B cell (primary cell): ENCODE measurements around the gene ATP7B. TPM values are rescaled to one million over a fixed set of nuclear protein-coding genes. Genes with fewer than 3 reads are reported as not detected.

Experiments used
- ATAC-seq: fragments of 200-7000 bp; cut with Tn5 transposase; one replicate; pipeline ENCODE4 v1.10.0; 2021; ENCODE audit warnings: low read depth, mild to moderate bottlenecking, moderate number of reproducible peaks, moderate library complexity
- CTCF ChIA-PET: fragments of 350-600 bp; sonication (Branson Sonifier 250); formaldehyde crosslinking; loops from one replicate; lab custom pipeline; 2021; ENCODE audit warnings: antibody characterized with exemption, inconsistent platforms; lab: Charles Lee
- POLR2A ChIA-PET: fragments of 350-600 bp; sonication (Branson Sonifier 250); formaldehyde crosslinking; loops from one replicate; lab custom pipeline; 2021; ENCODE audit warnings: antibody characterized with exemption; lab: Charles Lee
- DNase-seq: peaks from one replicate; pipeline ENCODE4 v3.0.0; 2013
- H2AFZ ChIP-seq: 2 replicates; pipeline ENCODE4 v1.6.1; 2012; ENCODE audit warnings: mild to moderate bottlenecking, low read depth, low read length; ENCODE audit not compliant: insufficient read depth, poor library complexity, severe bottlenecking
- H3K27ac ChIP-seq, 2 donors: 1 replicate in 1 of 2; 2 replicates in 1 of 2; pipeline ENCODE4 v1.5.1; 2012 to 2013; ENCODE audit warnings: low read length in 2 of 2, mild to moderate bottlenecking in 2 of 2, moderate library complexity in 1 of 2
- H3K27me3 ChIP-seq, 4 experiments: fragments of 200-600 bp in 1 of 4; sonication (generic) in 1 of 4; replicated peaks in 1 of 4; 1 replicate in 2 of 4; 2 replicates in 2 of 4; pipeline versions ENCODE4 v1.6.1 to v1.7.0; 2013 to 2016; ENCODE audit warnings: low read length in 3 of 4, mild to moderate bottlenecking in 2 of 4, mixed read lengths in 1 of 4, moderate library complexity in 1 of 4; ENCODE audit not compliant: insufficient read depth in 4 of 4, control insufficient read depth in 3 of 4; ENCODE audit errors: control extremely low read depth in 1 of 4
- H3K36me3 ChIP-seq, 2 experiments: replicated peaks in 1 of 2; 1 replicate in 1 of 2; 2 replicates in 1 of 2; pipeline versions ENCODE4 v1.6.1 to v1.7.1; 2013; ENCODE audit warnings: low read length in 1 of 2; ENCODE audit not compliant: insufficient read depth in 2 of 2, control insufficient read depth in 1 of 2; ENCODE audit errors: control extremely low read depth in 1 of 2, extremely low read depth in 1 of 2
- H3K4me1 ChIP-seq, 2 donors: fragments of 200-600 bp in 1 of 2; sonication (generic) in 1 of 2; 1 replicate in 1 of 2; 2 replicates in 1 of 2; pipeline versions ENCODE4 v1.5.1 to v1.6.1; 2013 to 2017; ENCODE audit warnings: low read length in 2 of 2; ENCODE audit not compliant: control insufficient read depth in 2 of 2, insufficient read depth in 2 of 2
- H3K4me2 ChIP-seq: replicated peaks from 2 replicates; pipeline ENCODE3; 2012; ENCODE audit warnings: mild to moderate bottlenecking, low read depth, low read length; ENCODE audit not compliant: poor library complexity, severe bottlenecking
- H3K4me3 ChIP-seq, 5 experiments: fragments of 200-600 bp in 1 of 5; sonication (generic) in 1 of 5; 1 replicate in 3 of 5; 2 replicates in 2 of 5; pipeline versions ENCODE4 v1.5.1 to v1.7.0; 2011 to 2016; ENCODE audit warnings: low read length in 4 of 5, mild to moderate bottlenecking in 4 of 5, low read depth in 2 of 5, control low read depth in 1 of 5, moderate library complexity in 1 of 5; ENCODE audit not compliant: insufficient read depth in 1 of 5; ENCODE audit errors: control extremely low read depth in 1 of 5, extremely low read depth in 1 of 5
- H3K79me2 ChIP-seq: fragments of 200-600 bp; sonication (generic); one replicate; pipeline ENCODE4 v1.6.0; 2016; ENCODE audit warnings: low read length; ENCODE audit not compliant: control insufficient read depth, insufficient read depth
- H3K9ac ChIP-seq: fragments of 200-600 bp; sonication (generic); 2 replicates; pipeline ENCODE4 v1.6.1; 2017; ENCODE audit warnings: mild to moderate bottlenecking, low read length, moderate library complexity
- H3K9me3 ChIP-seq, 3 donors: one replicate each; pipeline versions ENCODE4 v1.6.1 to v1.7.1; 2013; ENCODE audit warnings: low read length in 2 of 3; ENCODE audit not compliant: control insufficient read depth in 2 of 3, insufficient read depth in 1 of 3; ENCODE audit errors: control extremely low read depth in 1 of 3
- H4K20me1 ChIP-seq: 2 replicates; pipeline ENCODE4 v1.6.0; 2012; ENCODE audit warnings: mild to moderate bottlenecking, low read length; ENCODE audit not compliant: insufficient read depth, control insufficient read depth, poor library complexity, severe bottlenecking
- H3K27ac Mint-ChIP-seq: one replicate; pipeline ENCODE4 v1.8.0; 2021; ENCODE audit warnings: mixed read lengths
- H3K27me3 Mint-ChIP-seq: one replicate; pipeline ENCODE4 v1.8.0; 2021; ENCODE audit warnings: mixed read lengths
- H3K4me1 Mint-ChIP-seq: one replicate; pipeline ENCODE4 v1.8.0; 2021; ENCODE audit warnings: mixed read lengths
- H3K4me3 Mint-ChIP-seq: one replicate; pipeline ENCODE4 v1.8.0; 2021; ENCODE audit warnings: mixed read lengths
- H3K9me3 Mint-ChIP-seq: one replicate; pipeline ENCODE4 v1.8.0; 2022; ENCODE audit warnings: mixed read lengths; ENCODE audit not compliant: insufficient read depth
- CTCF ChIP-seq: fragments of 200-600 bp; IDR thresholded peaks from one replicate; pipeline ENCODE4 v1.8.0; 2022; ENCODE audit warnings: antibody characterized with exemption, mild to moderate bottlenecking
- EZH2 ChIP-seq: IDR thresholded peaks from 2 replicates; pipeline ENCODE4 v1.6.1; 2012; ENCODE audit warnings: borderline replicate concordance, low read depth, mild to moderate bottlenecking, moderate library complexity, low read length; ENCODE audit not compliant: insufficient read depth, poor library complexity, severe bottlenecking
- WGBS: methylation state at CpG from one replicate; pipeline ENCODE4 v1.1.5; 2013; ENCODE audit warnings: missing lambda C conversion rate; ENCODE audit not compliant: insufficient coverage; 5-methylcytosine and 5-hydroxymethylcytosine counted together
- intact Hi-C: fragments of 100-400 bp; cut with micrococcal nuclease; formaldehyde crosslinking; loops from one replicate; pipeline ENCODE4 v1.10.0; 2022
- polyA plus RNA-seq: library from polyadenylated mRNA; depleted of rRNA; stranded (reverse); fragments of >200 nt; gene quantifications from 2 replicates; pipeline ENCODE4 v1.2.3, GENCODE V29; 2012
- total RNA-seq, 2 donors: library from RNA; stranded (reverse); fragments of 120-200 nt in 1 of 2; gene quantifications; 1 replicate in 1 of 2; 2 replicates in 1 of 2; pipeline versions ENCODE4 v1.2.3 to v1.2.4, GENCODE V29; 2013 to 2022

Gene ATP7B
- total and polyA plus RNA-seq, 2 donors (not counting 1 experiment from before 2014, with no cell fraction given): 0.10 to 0.91 TPM

DNA sequence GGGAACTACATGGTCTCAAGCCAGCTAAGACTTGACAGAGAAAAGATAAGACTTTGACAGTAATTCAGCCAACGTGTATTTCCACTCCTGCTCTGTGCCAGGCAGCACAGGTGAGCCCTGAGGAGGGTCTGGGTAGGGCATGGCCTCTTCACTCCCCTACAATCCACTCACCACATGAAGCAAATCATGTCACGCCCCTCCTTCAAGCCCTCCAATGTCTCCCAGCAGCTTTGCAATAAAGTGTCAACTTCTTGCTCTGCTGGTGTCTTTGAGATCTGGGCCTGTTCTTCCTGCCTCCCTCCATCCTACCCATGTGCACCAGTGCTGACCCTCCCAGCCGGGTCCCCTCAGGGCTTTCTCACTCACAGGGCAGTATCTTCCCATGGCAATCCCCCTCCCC is 91.0 kb downstream of the ATP7B start:
- no peak overlapping the region for H3K4me2 ChIP-seq
- H3K27me3 ChIP-seq: no peaks in the 10 kb centered on the region
- no peak overlapping the region for H3K27ac ChIP-seq
- H3K4me1 Mint-ChIP-seq: peaks cover 4% of the 10 kb centered on the region
- no peaks in the 10 kb centered on the region for H3K9me3 Mint-ChIP-seq
- no peaks in the 10 kb centered on the region for H3K79me2 ChIP-seq
- no peaks in the 10 kb centered on the region for H4K20me1 ChIP-seq
- H3K9ac ChIP-seq: no peak overlapping the region
- DNase-seq (no peak), ATAC-seq (no peak)
- 85% methylated on average over 3 of the region's 3 CpGs for WGBS
- H3K9me3 ChIP-seq: no peaks in the 10 kb centered on the region
- no peak overlapping the region for H2AFZ ChIP-seq
- H3K4me3 ChIP-seq: no peak overlapping the region
- peaks cover 11% of the 10 kb centered on the region for H3K27me3 Mint-ChIP-seq
- ChIA-PET POLR2A (no interaction called here), CTCF (no interaction called here)
- no peak for TF ChIP-seq EZH2
- no peak for TF ChIP-seq CTCF
- H3K4me1 ChIP-seq: peaks cover 0 to 4% of the 10 kb centered on the region in 2 donors
- H3K4me3 Mint-ChIP-seq: no peak overlapping the region
- intact Hi-C loops: no loop called here
- no peaks in the 10 kb centered on the region for H3K36me3 ChIP-seq
- no peak overlapping the region for H3K27ac Mint-ChIP-seq

DNA sequence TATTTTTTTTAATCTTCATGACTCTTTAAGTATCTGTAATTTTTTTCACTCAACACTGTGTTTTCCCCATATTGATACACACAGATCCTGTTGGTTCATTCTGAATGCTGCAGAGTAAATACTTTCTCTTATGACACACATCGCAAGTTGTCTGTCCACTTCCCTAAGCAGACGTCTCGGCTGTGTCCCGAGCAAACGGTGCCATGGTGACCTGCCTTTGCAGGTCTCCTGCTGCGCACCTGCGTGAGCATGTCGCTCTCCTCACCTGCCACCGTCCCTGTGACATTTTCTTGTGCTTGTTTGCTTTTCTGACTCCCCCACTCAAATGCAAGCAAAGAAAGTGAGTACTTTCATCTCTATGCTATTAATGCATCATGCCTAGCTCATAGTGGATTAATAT is 91.7 kb downstream of the ATP7B start:
- ATAC-seq: no peak
- Histone ChIP-seq H2AFZ (no peak overlapping the region), H3K9ac (no peak overlapping the region), H3K27me3 (no peaks in the 10 kb centered on the region), H3K4me1 (peaks cover 0 to 4% of the 10 kb centered on the region in 2 donors), H4K20me1 (no peaks in the 10 kb centered on the region), H3K4me2 (no peak overlapping the region), H3K9me3 (no peaks in the 10 kb centered on the region), H3K36me3 (no peaks in the 10 kb centered on the region), H3K4me3 (no peak overlapping the region), H3K27ac (no peak overlapping the region), H3K79me2 (no peaks in the 10 kb centered on the region)
- TF ChIP-seq EZH2 (no peak), CTCF (no peak)
- intact Hi-C loops: no loop called here
- H3K4me1 Mint-ChIP-seq: peaks cover 4% of the 10 kb centered on the region
- H3K27me3 Mint-ChIP-seq: peaks cover 6% of the 10 kb centered on the region
- POLR2A ChIA-PET: no interaction called here
- CTCF ChIA-PET: interaction anchor here (0.7 kb wide), 1 partner anchor 41 kb away, joined by 3 read pairs; no protein-coding TSS in a partner anchor
- DNase-seq: no peak
- WGBS: 76% methylated on average over 5 of the region's 9 CpGs
- no peak overlapping the region for H3K27ac Mint-ChIP-seq
- no peaks in the 10 kb centered on the region for H3K9me3 Mint-ChIP-seq
- H3K4me3 Mint-ChIP-seq: no peak overlapping the region
